Right kidney (tissue), 1 donor: ENCODE results near the gene HES7.

ENCODE experiments used
- DNase-seq: peaks from one replicate; pipeline ENCODE4 v3.0.0-alpha.2; 2016

HES7 gene

DNA sequence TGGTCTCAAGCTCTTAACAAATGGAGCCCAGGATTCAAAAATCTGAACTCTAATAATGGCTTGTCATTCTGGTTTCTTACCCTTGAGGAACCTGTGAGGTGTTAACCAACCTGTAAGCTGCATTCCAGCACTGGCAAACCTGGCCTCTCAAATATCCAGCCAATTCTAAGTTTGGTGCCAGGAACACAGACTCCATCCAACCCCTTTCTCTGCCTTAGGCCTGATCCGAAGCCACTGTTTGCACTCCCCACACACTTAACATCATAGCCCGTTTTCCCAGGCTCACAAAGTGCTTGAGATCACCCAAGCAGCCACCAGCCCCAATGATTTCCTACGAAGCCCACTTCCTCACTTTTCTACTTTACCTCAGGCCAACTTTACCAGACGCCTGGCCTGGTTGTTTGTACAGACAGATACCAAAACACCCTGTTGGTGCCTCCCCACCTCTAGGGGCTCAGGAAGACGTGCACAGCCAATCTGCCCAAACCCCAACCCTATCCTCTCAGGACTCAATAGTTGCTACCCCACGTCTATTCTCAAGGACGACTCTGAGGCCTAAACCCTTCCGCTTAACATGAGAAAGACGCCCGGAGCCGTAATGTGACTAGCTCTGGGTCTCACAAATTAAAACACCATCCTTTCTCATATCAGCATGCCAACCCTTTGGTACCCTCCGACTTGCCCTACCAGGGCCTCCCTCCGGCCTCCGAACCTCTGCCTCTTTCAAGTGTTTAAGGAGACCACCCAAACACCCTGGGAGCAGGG is 31.5 kb upstream of the HES7 start:
- no peak for DNase-seq

DNA sequence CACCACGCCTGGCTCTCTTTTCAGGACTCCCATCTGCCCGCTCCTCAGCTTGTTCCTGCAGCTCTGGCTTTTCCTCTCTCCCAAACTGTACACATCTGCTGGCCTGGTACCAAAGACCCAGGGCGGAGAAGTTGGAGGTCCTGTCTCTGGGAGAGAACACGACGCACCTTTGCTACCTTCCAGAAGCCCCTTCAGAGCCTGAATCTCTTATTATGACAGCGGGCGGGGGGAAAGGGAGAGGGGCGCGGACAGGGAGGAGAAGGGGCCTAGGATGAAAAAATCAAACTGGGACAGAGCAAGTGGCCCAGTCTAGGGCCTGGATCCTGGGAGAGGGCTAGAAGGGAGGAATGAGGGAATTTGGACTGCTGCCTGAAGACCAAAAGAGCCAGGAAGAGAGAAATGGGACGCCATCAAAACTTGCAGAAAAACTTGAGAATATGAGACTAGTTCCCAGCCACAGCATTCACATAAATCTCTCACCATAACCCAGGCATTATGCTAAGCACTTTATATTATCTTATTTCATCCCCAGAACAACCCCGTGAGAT is 30.8 kb upstream of the HES7 start:
- DNase-seq: no peak

DNA sequence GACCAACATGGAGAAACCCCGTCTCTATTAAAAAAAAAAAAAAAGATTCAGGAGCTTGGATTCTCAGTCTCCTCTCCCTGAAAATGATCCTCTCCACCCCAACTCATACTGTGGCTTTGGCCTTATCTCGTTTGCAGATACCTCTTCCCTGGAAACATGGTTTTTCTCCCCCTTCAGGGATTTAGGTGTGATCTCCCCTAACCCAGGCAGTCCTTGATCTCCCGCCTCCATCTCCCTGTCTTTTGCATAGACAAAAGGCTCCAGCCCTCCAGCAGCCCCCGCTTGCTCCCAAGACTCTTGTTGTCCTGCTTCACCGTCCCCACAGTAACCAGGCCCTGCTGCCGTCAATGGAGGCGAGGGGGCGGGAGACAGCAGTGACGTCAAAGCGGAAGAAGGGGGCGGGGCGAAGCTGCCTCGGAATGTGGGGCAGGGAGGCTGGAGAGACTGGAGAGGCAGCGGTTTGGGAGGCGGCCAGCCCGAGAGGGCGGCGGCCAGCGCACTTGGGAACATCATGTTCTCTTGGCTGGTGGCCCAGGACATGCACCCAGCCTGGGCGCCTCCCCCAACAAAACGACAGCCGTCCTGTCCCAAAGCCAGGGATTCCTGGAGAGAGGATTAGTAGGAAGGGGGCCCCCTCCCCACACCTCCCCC is 30.2 kb upstream of the HES7 start:
- DNase-seq: peak; percentile 82

DNA sequence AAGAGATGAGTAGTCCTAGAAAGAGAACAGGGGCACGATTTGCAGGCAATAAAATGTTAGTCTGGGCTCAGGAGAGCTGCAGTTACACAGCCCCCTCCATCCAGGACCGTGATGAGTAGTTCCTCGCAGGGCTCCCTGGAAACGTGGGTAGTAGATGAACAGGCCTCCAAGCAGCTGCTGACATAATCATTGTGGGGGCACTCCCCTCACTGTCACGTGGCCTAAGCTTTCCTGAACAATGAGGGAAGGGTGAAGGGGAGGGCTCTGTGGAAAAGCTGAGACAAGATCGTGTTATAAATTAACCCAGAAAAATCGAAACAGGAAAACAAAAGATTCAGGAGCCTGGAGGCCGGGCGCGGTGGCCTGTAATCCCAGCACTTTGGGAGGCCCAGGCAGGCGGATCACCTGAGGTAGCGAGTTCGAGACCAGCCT is 29.6 kb upstream of the HES7 start:
- DNase-seq: peak; percentile 55

DNA sequence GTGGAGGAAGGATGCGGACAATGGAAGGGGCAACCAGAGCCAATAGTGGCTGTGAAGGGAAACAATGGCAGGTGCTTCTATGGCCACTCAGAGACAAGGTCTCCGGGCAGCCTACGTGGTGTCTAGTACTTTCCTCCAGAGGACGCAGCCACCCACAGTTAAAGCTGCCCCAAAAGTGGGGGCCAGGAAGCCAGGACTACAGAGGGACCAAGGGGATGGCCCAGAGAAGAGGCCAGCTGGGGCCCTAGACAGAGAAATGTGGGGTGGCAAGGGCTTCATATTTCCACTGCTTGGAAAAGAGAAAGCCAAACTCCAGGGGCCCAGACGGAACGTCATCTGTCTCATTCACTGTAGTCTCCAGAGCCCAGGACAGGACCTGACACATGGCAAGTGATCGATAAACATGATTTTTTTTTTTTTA is 29.1 kb upstream of the HES7 start:
- DNase-seq: no peak

DNA sequence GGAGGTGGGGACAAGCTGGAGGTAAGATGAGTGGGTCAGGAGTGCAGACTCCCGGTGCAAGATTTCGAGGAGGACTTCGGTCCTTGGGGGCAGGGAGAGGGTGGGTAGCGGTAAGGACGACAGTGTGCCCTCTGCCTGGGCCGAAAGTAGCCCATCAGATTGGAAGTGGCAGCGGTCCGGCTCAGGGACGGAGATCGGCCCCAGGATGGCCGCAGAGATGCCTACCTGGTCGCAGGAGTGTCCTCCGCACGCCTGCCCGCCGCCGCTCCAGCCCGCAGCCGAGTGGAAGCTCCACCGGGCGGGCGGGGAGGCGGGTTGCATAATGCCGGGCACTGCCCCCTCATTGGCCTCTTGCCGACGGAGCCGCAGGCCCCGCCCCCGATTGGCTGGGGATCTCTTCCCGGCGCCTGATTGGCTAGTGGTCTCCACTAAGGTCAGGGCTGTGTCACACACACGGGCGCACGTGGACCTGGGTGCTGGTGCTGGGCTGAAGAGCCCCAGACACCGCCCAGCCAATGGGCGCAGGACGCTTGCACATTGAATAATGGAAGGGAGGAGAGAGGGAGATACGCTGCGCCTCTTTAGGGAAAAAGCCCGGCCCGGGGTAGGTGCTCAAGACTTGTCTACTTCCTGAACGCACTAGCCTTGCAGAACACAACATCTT is 28.3 kb upstream of the HES7 start, which contains the start of gene PER1:
Gene PER1, minus strand, starts transcription at position 293 of the 664 bp plus-strand sequence. CDS start 1,698 bp downstream, outside the sequence.
- peak; percentile 89 for DNase-seq

DNA sequence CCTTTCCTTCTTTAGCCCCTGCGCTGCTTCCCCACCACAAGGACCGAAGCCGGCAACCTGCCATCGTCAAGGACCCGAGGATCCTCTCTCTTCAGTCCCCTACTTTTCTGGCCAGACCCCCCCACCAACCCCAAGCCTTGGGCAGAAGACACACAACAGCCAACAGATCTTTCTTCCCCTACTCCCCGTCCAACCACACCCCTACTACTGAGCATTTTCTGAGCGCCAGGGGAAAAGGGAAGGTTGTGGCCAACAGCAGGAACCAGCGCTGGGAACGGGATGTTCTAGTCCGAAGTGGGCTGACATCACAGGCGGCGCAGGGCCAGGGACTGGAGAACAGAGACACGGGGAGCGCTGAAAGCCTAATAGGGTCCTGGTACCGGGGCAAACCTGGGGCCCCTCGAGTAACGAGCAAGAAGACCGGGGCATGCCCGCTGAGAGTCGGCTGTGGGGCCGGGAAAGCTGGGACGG is 27.8 kb upstream of the HES7 start:
- no peak for DNase-seq

DNA sequence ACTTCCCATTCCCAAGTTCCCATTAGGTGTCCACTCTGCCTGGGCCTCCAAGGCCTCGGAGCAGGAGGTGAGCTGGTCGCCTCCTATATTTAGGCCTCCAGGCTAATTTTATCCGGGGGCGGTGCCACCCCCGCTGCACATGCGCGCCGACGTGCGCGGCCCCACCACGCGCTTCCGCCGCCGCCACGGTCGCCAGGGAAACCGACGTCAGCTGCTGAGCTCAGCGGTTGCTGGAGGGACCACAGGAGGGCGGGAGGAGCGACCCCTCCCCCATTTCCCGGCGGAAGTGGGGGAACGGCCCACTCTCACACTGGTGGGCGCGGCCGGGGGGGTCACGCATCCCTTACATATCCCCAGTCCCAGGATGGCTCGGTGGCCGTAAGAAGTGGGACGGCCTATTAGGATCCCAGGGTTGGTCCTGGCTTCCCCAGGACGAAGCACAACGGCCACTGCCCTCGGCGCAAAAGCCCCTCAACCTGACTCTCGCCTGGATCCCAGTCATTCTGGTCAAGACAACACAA is 27.3 kb upstream of the HES7 start:
- DNase-seq: peak; percentile 89

DNA sequence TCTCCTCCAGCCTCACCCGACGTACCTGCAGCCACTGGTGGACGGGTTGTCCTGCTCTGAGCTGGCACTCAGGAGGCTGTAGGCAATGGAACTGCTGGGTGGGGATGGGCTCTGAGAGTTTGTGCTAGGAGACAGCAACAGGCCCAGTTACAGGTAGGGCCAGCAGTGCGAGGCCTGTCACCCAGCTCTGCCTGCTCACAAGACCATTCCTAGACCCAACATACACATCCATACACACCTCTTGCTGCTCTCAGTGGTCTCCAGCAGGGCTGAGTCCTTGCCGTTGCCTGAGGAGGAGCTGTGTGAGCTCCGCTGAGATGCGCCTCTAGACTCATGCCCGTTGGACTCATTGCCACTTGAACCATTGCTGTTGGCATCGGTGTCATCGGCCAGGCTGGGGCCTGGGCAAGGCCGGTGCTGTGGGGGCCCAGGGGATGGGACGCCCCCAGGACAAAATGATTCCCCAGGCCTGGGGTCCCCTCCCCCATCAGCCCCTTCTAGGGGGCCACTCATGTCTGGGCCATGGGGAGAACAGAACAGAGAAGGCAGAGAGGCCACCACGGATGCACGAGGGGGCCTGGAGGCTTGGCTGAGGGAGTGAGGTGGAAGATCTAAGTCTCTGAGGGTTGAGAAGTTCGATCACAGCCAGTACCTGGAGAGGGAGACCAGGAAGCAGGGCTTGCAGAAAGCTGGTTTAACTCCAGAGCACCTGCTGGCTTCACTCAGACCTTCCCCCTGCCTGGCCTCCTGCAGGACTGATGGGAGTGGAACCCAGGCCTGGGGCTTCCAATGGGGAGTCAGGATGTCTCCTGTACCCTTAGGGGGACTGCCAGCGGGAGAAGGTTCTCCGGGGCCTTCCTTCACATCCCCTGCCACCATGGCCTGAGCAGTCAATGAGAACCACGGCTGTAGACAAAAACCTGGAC is 26.6 kb upstream of the HES7 start:
- DNase-seq: no peak

DNA sequence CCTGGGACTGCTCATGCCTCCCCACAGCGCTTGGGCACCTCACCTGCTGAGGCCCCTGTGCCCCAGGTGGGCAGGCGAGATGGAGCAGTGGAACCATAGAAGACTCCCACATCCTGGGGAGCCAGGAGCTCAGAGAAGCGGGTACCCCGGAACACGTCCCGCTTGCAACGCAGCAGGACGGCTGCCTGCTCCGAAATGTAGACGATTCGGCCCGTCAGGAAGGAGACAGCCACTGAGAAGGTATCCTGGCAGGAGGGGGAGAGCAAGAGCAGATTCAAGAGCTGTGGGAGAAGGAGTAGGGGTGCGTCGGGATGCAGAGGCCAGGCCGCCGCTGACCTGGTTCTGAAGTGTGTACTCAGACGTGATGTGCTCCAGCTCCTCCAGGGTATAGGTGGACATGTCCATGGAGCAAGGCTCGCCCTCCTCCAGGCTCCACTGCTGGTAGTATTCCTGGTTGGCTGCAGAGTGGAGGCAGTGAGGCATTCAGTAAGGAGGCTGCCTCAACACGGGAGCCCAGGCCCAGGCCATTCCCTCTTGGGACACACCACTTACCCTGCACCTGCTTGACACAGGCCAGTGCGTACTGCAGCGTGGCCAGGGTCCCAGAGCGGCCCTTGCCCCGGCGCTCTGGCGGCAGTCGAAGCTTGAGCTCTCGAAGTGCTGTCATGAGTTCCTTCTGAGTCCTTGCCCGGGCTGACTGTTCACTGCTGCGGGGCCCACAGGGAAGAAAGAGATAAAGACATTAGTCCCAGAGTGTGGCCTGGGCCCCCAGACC is 25.7 kb upstream of the HES7 start:
- no peak for DNase-seq

DNA sequence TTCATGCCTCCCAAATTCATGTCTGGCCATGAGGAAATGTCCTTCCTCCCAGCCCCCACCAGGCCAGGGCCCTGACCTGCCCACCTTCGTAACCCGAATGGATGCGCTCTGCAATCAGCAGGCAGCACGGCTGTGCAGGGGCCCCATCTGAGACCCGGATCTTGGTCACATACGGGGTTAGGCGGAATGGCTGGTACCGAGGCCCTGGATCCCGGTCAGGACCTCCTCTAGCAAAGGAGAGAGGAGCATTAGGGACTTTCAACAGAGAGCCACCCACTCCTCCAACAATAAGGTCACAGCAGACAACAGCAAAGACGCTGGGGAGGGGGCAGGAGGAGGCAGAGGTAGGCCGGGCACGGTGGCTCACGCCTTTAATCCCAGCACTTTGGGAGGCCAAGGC is 24.7 kb upstream of the HES7 start:
- no peak for DNase-seq

DNA sequence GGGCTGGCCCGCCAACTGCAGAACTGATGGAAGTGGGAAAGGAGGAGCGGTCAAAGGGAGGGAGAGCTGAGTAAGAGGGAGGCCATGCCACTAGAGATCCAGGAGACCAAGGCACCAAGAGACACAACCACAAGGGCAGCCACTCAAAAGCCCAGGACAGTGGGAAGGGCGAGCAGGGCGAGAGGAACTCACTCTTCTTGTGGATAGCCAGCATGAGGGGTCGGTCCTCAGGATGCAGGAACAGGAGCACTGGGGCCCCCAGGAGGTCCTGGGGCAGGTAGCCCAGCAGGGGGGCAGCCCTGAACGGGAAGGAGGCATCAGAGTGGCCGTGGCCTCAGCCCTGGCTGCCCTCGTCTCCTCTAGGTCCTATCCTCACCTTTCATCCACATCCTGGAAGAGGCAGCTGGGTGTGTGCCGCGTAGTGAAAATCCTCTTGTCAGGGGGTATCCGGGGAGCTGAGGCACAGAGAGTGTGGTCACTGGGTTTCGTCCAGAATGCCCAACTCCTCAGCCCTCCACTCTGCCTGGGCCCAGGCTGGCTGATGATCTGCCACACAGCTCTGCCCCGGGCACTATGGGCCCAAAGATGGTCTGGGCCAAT is 24.0 kb upstream of the HES7 start:
- no peak for DNase-seq

DNA sequence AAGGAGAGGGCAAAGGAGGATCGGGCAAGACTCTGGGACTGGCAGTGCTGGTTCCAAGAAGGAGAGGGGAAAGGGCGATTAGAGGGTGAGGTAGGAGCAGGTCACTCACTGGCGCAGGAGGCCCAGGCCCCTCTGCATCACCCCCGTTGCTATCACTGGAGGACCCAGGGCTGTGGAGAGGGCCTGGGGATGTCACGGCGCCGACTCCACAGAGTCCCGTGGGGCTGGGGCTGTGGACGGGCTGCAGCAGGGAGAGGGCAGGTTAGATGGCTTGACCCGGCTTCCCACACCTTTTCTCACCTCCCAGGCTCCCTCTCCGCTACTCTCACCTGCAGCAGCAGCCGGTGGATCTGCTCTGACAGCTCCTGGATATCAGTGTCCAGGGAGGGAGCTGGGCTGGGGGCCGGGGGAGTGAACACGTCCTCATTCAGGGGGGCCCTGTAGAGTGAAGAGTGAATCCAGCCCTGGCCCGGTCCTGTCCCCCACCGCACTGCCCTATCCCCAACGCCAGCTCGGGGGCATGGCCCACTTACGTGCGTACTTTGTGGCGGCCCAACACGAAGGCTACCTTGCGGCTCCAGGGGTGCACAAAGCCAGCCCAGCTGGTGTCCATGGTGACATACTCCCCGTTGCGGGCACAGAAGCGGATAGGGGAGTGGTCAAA is 23.4 kb upstream of the HES7 start:
- no peak for DNase-seq

DNA sequence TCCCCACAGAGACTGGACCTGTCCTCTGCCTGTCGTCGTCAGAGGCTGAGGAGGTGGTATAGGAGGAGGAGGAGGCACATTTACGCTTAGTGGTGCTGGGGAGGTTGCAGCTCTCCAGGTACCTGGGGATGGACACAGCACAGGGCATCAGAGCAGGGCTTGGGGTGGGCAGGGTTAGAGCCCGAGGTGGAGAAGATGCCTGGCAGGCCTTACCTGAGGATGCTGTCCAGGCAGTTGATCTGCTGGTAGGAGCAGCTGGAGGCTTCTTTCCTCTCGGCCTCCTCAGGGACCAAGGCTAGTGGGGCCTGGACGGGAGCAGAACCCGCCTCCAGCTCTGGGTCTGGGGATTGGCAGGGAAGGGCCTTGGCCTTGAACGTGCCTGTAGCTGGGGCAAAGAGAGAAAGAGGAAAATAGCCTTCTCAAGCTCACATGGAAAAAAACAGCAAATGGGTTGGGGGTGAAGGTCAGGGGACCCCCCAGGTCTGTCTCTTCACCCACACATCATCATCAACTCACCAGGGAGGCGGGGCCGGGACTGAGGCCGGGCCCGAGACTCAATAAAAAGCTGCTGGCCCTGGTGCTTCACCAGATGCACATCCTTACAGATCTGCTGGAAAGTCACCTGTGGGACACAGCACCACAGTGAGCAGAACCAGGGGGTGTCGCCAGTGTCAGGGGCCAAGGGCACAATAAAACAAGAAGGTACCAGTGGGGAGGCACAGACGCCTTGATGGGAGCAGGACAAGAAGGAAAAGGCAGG is 22.7 kb upstream of the HES7 start:
- no peak for DNase-seq

DNA sequence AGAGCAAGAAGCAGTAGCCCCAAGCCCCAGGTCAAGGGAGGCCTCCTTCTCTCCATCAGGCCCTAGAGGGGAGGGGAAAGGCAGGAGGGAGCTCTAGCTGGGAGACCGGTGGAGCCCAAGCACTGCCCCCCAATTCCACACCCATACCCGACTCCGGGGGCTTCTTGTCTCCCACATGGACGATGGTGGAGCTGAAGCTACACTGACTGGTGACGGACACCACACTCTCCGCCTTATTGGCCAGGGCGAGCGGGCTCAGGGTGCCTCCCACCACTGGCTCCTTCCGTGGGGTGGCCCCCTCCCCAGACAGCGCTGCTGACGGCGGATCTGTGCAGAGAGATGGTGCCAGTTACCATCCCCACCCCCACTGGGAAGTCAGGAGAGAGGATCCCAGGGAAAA is 21.9 kb upstream of the HES7 start:
- no peak for DNase-seq

DNA sequence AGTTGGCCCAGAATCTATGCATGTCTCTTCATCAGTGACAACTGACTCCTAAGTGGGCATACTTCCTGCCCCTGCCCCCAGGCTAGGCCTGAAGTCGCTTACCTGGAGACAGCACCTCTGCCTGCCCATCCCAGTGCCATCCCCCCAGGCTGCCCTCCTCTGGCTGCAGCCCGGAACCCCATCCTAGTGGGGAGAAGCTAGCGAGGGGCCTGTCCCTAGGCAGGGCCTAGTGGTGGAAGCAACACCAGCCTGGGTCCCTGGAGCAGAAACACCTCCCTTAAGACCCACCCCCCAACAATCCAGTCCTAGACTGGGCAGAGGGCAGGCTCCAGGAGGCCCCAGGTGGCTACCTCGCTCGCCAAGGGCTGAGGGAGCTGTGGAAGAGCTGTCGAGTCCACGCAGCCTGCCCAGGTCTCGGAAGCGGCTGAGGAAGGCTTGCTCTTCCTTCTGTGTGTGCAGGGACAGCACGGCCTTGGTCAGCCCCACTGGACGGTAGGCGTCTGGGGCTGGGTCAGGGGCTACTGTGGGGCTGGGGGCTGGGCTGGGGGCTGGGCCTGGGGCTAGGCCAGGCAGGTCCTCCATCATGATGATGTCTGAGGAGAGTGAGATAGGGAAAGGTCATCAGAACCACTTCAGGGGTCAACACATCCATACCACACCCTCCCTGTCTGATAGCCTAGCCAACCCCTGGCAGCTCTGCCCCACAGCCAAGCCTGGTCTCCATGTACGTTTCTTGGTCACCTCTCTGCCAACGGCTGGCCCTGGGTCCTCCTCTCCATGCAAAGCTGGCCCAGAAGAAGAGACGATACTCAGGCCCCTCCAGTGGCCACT is 20.7 kb upstream of the HES7 start:
- DNase-seq: no peak

DNA sequence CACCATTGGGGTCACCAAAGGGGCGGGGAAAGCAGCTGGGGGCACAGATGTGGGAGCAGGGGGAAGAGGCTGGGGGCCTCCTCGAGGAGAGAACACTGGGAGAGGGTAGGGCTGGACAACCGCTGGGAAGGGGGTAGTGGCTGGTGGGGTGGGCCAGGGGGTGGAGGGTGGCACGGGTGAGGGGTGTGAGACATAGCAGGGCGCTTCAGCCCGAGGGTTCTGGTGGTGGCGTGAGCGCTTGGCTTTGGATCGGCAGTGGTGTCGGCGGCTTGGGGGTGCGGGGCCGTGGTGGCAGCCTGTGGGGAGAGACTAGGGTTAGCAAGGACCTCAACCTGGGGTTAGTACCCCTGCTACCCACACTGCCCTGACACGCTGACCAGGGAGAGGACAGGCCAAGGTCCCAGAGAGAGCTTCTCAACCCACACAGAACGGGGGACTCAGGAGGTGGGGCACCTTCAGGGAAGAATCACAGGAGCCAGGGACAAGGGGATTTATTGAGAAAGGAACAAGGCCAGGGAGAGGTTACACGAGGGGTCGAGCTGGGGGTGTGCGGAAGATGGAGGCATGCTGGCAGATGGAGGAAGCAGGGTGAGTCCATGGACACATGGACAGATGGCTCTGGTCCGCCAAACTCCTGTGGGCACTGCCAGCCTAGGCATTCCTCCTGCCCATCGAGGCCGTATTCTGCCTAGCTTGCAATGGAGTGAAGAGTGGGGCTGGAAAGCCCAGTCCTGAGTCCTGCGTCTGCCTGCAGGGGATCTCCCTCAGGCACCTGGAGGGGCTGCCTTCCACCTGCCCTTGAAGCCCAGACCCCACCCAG is 19.9 kb upstream of the HES7 start:
- DNase-seq: no peak
